ENCODE measurements around the gene RHEX. TPM values are rescaled to one million over a fixed set of nuclear protein-coding genes. Genes with fewer than 3 reads are reported as not detected.

Gene RHEX
- total and polyA plus RNA-seq, 2 donors (not counting 1 experiment from before 2014, with no cell fraction given): not detected

GRCh38 chr1:206145771-206146290 is 92.9 kb downstream of the RHEX start:
- Histone ChIP-seq H3K9me3 (ENCODE audit: control insufficient read depth, insufficient read depth, low read depth, low read length) (no peaks in the 10 kb centered on the region), H4K20me1 (ENCODE audit: control insufficient read depth, extremely low read depth, insufficient read depth, low read length) (no peaks in the 10 kb centered on the region), H3K79me2 (ENCODE audit: control insufficient read depth, insufficient read depth, low read length) (no peaks in the 10 kb centered on the region), H3K27me3 (ENCODE audit: control insufficient read depth, insufficient read depth, low read length) (peaks cover 48% of the 10 kb centered on the region), H3K27ac (ENCODE audit: insufficient read depth, low read length) (no peak overlapping the region), H3K36me3 (ENCODE audit: control insufficient read depth, insufficient read depth, low read length) (no peaks in the 10 kb centered on the region), H3K4me3 (replicated peaks in 1 of 4; ENCODE audit: control extremely low read depth in 1 of 4, insufficient read depth in 1 of 4, low read depth in 3 of 4, low read length in 4 of 4) (no peak overlapping the region), H3K4me1 (ENCODE audit: control insufficient read depth, extremely low read depth, insufficient read depth, low read length) (no peaks in the 10 kb centered on the region), H3K4me2 (ENCODE audit: extremely low read depth, insufficient read depth, low read length) (no peak overlapping the region), H2AFZ (ENCODE audit: low read length) (no peak overlapping the region), H3K9ac (ENCODE audit: insufficient read depth, low read length) (no peak overlapping the region)
- no peak for TF ChIP-seq EZH2 (IDR thresholded peaks at IDR 0.05; ENCODE audit: low read length, missing control alignments)
- no peak for TF ChIP-seq CTCF (conservative IDR thresholded peaks at IDR 0.05 in 1 of 2, IDR thresholded peaks at IDR 0.05 in 1 of 2; ENCODE audit: low read depth in 1 of 2, low read length in 2 of 2)
- no peak for DNase-seq (ENCODE audit: low read depth in 2 of 2)

Other genes with a start within 250 kb of the RHEX start
- gene SLC41A1, start 240.0 kb upstream of the RHEX start, total RNA-seq: 14.6 and 24.6 TPM in 2 replicates
- 28.5 and 28.9 TPM in 2 replicates for gene SLC41A1, start 240.0 kb upstream of the RHEX start, polyA plus RNA-seq
- not detected in 2 replicates for gene PM20D1, start 203.0 kb upstream of the RHEX start, total RNA-seq
- gene PM20D1, start 203.0 kb upstream of the RHEX start, polyA plus RNA-seq: 0.02 TPM in 1 of 2 replicates, not detected in the other
- gene SLC26A9, start 109.7 kb upstream of the RHEX start, total RNA-seq: not detected in 2 replicates
- not detected in 2 replicates for gene SLC26A9, start 109.7 kb upstream of the RHEX start, polyA plus RNA-seq
- gene RAB7B, start 49.8 kb upstream of the RHEX start, total RNA-seq: 5.4 and 9.1 TPM in 2 replicates
- gene RAB7B, start 49.8 kb upstream of the RHEX start, polyA plus RNA-seq: 15.5 and 20.1 TPM in 2 replicates
- gene CTSE, start 29.3 kb upstream of the RHEX start, total RNA-seq: not detected in 2 replicates
- not detected in 2 replicates for gene CTSE, start 29.3 kb upstream of the RHEX start, polyA plus RNA-seq
- not detected in 2 replicates for gene AVPR1B, start 64.2 kb downstream of the RHEX start, total RNA-seq
- not detected in 2 replicates for gene AVPR1B, start 64.2 kb downstream of the RHEX start, polyA plus RNA-seq
- 1.8 and 4.5 TPM in 2 replicates for gene FAM72A, start 149.7 kb downstream of the RHEX start, total RNA-seq
- gene FAM72A, start 149.7 kb downstream of the RHEX start, polyA plus RNA-seq: 1.5 and 4.5 TPM in 2 replicates
- gene SRGAP2, start 150.4 kb downstream of the RHEX start, total RNA-seq: 47.3 and 51.9 TPM in 2 replicates
- gene SRGAP2, start 150.4 kb downstream of the RHEX start, polyA plus RNA-seq: 14.3 and 17.7 TPM in 2 replicates